GM18508 (cell line): Measurements from ENCODE around the gene DCLK1.

ENCODE experiments used
- ATAC-seq: cut with Tn5 transposase; IDR thresholded peaks from one replicate; pipeline ENCODE4 v1.9.1; 2021; ENCODE audit warnings: moderate number of reproducible peaks; ENCODE audit not compliant: insufficient read depth, unreplicated experiment

Gene DCLK1

GRCh38 chr13:35732565-35732964 is 398.6 kb downstream of the DCLK1 start:
- no peak for ATAC-seq

DNA sequence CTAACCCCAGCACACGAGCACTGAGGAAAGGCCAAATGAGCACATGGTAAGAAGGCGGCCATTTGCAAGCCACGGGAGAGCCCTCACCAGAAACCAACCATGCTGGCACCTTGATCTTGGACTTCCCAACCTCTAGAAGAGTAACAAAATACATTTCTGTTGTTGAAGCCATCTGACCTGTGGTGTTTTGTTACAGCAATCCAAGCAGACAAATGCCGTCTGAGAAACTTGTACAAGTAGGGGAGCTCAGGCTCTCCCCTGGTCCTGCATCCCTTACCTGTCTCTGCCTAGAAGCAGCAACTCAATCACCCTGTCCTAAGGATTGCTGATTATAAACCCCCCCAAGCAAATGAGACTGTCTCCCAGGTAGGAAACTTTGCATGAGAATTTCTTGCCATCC is 399.7 kb downstream of the DCLK1 start:
- no peak for ATAC-seq

- no peak for ATAC-seq
Measured at GRCh38 chr13:35729926-35730627, 401.1 kb downstream of the DCLK1 start.

GRCh38 chr13:35727881-35728280 is 403.3 kb downstream of the DCLK1 start:
- ATAC-seq = no peak

DNA sequence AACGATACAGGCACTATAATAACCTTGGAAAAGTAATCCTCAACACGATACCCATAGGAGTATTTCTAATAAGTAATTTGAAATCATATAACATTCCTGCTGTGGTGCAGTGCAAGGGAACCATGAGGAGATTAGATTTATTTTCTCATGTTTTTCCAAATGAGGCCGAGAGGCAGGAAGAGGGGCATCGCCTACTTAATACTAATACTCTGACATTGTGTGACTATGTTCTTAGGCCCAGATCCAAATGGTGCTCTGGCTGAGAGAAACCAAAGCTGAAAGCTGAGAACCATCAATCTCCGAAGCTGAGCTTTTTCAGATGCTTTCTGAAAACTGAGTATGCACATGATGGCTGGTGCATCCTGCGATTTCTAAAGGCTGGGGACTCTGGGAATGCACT is 406.7 kb downstream of the DCLK1 start:
- ATAC-seq = no peak

- ATAC-seq = no peak
Measured at GRCh38 chr13:35723821-35724220, 407.4 kb downstream of the DCLK1 start.

DNA sequence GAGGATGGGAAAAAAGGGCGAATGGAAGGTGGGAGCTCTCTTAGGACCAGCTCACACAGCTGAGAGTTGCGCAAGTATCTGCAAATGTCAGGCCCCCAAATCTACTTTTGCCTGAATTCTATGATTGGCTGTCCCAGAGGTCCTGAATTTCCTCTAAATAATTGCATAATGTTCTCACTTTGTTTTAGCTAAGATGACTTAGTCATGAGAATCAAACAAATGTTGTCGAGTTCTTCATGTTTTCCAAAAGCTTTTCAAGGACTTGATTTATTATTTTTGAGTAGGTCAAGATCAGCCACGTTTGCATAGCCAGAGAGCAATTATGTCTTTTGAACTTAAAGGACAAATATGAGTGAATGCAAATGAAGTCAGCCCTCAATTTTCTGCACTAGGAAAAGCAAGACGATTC is 408.1 kb downstream of the DCLK1 start:
- no peak for ATAC-seq

DNA sequence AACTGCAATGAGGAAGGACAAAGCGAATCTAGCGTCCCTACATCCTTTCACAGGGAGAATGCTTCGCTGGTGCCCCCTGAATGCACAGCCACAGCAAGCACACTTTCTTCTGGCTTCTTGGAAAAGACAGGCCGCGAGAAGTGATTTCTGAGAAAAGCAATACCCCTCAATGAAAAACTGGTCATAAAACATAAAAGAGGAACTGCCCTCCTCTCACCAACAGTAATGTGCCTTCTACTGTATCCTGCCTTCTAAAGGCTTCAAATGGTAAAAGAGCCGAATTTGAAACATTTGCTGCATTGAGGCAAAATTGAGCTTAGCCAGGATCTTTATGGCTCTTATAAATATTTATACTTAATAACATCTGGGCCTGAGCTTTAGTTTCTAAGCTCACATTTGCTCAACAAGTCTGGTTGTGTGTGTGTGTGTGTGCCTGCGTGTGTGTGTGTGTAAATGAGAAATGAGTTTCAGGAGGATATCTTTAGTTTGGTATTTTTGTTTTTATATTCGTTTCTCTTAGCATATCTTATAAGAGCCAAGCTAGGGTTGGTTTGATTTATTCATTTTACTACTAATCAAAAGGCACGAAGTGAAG is 408.6 kb downstream of the DCLK1 start:
- ATAC-seq = no peak

- no peak for ATAC-seq
Measured at GRCh38 chr13:35720690-35721554, 410.3 kb downstream of the DCLK1 start.

DNA sequence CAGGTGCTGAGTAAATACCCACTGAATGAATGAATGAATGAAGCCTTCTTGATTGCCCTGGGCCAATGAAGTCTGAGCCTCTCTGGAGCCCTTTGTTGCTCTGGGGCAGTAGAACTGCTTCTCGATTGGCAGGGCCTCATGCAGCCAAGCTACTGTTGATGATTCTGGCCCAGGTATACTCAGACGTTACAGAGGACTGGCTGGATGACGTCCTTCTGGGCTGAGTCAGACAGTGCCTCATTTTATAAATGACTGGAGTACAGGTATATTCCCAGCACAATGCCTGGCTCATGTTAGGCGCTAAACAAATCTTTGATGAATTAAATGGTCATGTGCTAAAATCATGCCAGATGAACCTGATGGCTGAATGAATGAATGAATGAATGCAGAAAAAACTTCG is 410.9 kb downstream of the DCLK1 start:
- ATAC-seq = no peak
